Mesothelial cell of epicardium (in vitro differentiated cells): ENCODE measurements around the gene USP20. TPM values are rescaled to one million over a fixed set of nuclear protein-coding genes. Genes with fewer than 3 reads are reported as not detected.

Experiments
- DNase-seq, 2 experiments: peaks; one replicate each; pipeline ENCODE4 v3.0.0; 2021; ENCODE audit warnings: low spot score in 2 of 2; ENCODE audit not compliant: unreplicated experiment in 2 of 2
- H3K27ac Mint-ChIP-seq: 2 replicates; pipeline ENCODE4 v1.8.0; 2021; ENCODE audit warnings: mixed read lengths
- H3K27me3 Mint-ChIP-seq: 2 replicates; pipeline ENCODE4 v1.8.0; 2021; ENCODE audit warnings: low read depth, mixed read lengths
- H3K36me3 Mint-ChIP-seq: 2 replicates; pipeline ENCODE4 v1.8.0; 2021; ENCODE audit warnings: mixed read lengths
- H3K4me1 Mint-ChIP-seq: 2 replicates; pipeline ENCODE4 v1.8.0; 2021; ENCODE audit warnings: mixed read lengths
- H3K4me3 Mint-ChIP-seq: 2 replicates; pipeline ENCODE4 v1.8.0; 2021; ENCODE audit warnings: mild to moderate bottlenecking, moderate library complexity, mixed read lengths
- H3K9me3 Mint-ChIP-seq: 2 replicates; pipeline ENCODE4 v1.8.0; 2021; ENCODE audit warnings: mixed read lengths
- microRNA-seq: library from miRNA; unstranded; fragments of <30 nt; microRNA quantifications from one replicate; pipeline ENCODE4 v1.2.0, GENCODE V29; 2021; ENCODE audit warnings: inconsistent platforms, mixed read lengths
- total RNA-seq: library from RNA; stranded (reverse); gene quantifications from 3 replicates; pipeline ENCODE4 v1.2.1, GENCODE V29; 2021
- TF ChIP-seq, protein P1 (sequence below): fragments of 200-600 bp; sonication (generic); IDR thresholded peaks from one replicate; pipeline ENCODE4 v1.5.0; 2021; ENCODE audit warnings: antibody characterized with exemption; ENCODE audit not compliant: unreplicated experiment

Gene USP20
- total RNA-seq, 1 donor from 2014 or later: 47.7 TPM

DNA sequence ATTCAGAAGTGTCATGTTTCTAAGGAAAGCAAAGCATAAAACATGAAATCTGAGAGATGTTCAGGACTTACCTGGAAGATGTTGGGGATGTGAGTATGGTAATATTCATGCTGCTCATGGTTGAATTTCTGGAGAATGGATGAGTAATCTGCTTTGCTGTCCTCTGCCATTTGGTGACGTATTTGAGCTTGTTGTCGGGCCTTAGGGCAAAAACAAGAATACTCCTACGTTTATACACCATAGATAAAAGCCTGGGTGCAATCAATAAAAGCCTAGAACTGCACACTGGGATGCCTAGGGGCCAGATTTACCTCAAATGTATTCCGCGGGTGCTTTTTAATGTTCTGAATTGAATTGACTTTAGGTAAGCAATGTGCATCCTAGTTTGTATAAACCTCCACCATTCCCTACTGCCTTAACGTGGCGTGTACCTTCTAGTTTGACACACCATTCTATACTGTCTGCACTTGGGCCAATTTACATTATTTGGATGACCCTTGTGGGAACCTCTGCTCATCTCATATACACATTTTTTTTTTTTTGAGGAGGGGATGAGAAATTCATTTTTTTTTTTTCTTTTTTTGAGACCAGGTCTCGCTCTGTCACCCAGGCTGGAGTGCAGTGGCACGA is 94.4 kb downstream of the USP20 start:
- no peak overlapping the region for H3K27ac Mint-ChIP-seq
- no peak for DNase-seq

DNA sequence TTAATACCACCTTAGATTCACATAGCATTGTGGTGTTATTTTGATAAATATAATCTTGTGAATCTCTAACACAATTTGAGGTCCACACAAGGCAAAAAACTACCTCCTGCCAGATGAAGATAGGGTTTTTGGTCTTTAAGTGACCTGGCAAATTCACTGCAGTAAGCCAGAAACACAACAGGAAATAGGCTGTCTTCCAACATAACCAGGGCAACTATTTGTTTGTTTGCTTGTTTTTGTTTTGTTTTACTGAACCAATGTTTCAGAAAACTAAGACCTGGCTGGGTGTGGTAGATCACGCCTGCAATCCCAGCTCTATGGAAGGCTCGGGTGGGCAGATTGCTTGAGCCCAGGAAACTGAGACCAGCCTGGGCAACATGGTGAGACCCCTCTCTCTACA is 95.5 kb downstream of the USP20 start:
- peaks cover 4% of the 10 kb centered on the region for H3K36me3 Mint-ChIP-seq
- no peak overlapping the region for H3K27ac Mint-ChIP-seq
- peaks cover 30% of the 10 kb centered on the region for H3K4me1 Mint-ChIP-seq
- no peak for DNase-seq
- no peaks in the 10 kb centered on the region for H3K27me3 Mint-ChIP-seq
- no peaks in the 10 kb centered on the region for H3K9me3 Mint-ChIP-seq
- TF ChIP-seq, protein P1, sequence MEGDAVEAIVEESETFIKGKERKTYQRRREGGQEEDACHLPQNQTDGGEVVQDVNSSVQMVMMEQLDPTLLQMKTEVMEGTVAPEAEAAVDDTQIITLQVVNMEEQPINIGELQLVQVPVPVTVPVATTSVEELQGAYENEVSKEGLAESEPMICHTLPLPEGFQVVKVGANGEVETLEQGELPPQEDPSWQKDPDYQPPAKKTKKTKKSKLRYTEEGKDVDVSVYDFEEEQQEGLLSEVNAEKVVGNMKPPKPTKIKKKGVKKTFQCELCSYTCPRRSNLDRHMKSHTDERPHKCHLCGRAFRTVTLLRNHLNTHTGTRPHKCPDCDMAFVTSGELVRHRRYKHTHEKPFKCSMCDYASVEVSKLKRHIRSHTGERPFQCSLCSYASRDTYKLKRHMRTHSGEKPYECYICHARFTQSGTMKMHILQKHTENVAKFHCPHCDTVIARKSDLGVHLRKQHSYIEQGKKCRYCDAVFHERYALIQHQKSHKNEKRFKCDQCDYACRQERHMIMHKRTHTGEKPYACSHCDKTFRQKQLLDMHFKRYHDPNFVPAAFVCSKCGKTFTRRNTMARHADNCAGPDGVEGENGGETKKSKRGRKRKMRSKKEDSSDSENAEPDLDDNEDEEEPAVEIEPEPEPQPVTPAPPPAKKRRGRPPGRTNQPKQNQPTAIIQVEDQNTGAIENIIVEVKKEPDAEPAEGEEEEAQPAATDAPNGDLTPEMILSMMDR: no peak
- no peak overlapping the region for H3K4me3 Mint-ChIP-seq

More for the DNA sequence above, 94.4 kb downstream of the USP20 start:
- TF ChIP-seq, protein P1: no peak
- H3K4me1 Mint-ChIP-seq: peaks cover 30% of the 10 kb centered on the region
- peaks cover 7% of the 10 kb centered on the region for H3K36me3 Mint-ChIP-seq
- H3K27me3 Mint-ChIP-seq: no peaks in the 10 kb centered on the region
- H3K4me3 Mint-ChIP-seq: no peak overlapping the region
- H3K9me3 Mint-ChIP-seq: no peaks in the 10 kb centered on the region

Small RNA genes lying within 50 kb of the gene (microRNA-seq; reads per million reads assigned to microRNA genes)
- 2.3 reads per million for gene MIR6855

Other genes starting within 250 kb of the USP20 start
- 0.23 to 0.87 TPM (median 0.69 TPM) in 3 replicates for gene C9orf50, start 214.4 kb upstream of the USP20 start, total RNA-seq
- gene NTMT1, start 209.3 kb upstream of the USP20 start, total RNA-seq: 30.7 to 33.3 TPM (median 33.0 TPM) in 3 replicates
- 24.5 to 26.2 TPM (median 24.6 TPM) in 3 replicates for gene ASB6, start 193.3 kb upstream of the USP20 start, total RNA-seq
- gene PRRX2, start 169.8 kb upstream of the USP20 start, total RNA-seq: 7.5 to 10.1 TPM (median 8.7 TPM) in 3 replicates
- 28.4 to 30.1 TPM (median 29.6 TPM) in 3 replicates for gene PTGES, start 82.4 kb upstream of the USP20 start, total RNA-seq
- 15.3 to 18.0 TPM (median 16.1 TPM) in 3 replicates for gene TOR1B, start 32.3 kb upstream of the USP20 start, total RNA-seq
- 33.7 to 34.8 TPM (median 33.8 TPM) in 3 replicates for gene TOR1A, start 11.3 kb upstream of the USP20 start, total RNA-seq
- gene C9orf78, start 183 bp upstream of the USP20 start, total RNA-seq: 28.2 to 31.0 TPM (median 29.9 TPM) in 3 replicates
- gene FNBP1, start 207.7 kb downstream of the USP20 start, total RNA-seq: 48.3 to 52.4 TPM (median 49.9 TPM) in 3 replicates
- 67.4 to 68.5 TPM (median 68.0 TPM) in 3 replicates for gene GPR107, start 218.4 kb downstream of the USP20 start, total RNA-seq